Measurements from ENCODE around the gene MBP.

MBP gene

GRCh38 chr18:76980663-76981395 lies 151.8 kb downstream of the MBP start:
- TF ChIP-seq NFIC (IDR thresholded peaks at IDR 0.05) (peak; percentile 55), FOXM1 (IDR thresholded peaks at IDR 0.05; ENCODE audit: borderline replicate concordance, low read depth) (0 out of 2 replicates have a peak, but pooled peaks have one; percentile 20), EGR1 (IDR thresholded peaks at IDR 0.05) (no peak), MAX (IDR thresholded peaks at IDR 0.05) (peak; percentile 56), ZBTB7A (IDR thresholded peaks at IDR 0.05; ENCODE audit: low read depth) (no peak), TAF1 (IDR thresholded peaks at IDR 0.05; ENCODE audit: low read depth) (0 out of 2 replicates have a peak, but pooled peaks have one; percentile 20), YY1 (IDR thresholded peaks at IDR 0.05; ENCODE audit: low read depth) (no peak), TCF12 (IDR thresholded peaks at IDR 0.05; ENCODE audit: low read depth) (peak; percentile 85), TEAD4 (IDR thresholded peaks at IDR 0.05) (peak; percentile 75), CEBPB (IDR thresholded peaks at IDR 0.05) (no peak), RAD21 (IDR thresholded peaks at IDR 0.05; ENCODE audit: low read depth) (no peak), EP300 (IDR thresholded peaks at IDR 0.05; ENCODE audit: borderline replicate concordance) (no peak; the same call in 1 of the 2 replicates), USF1 (IDR thresholded peaks at IDR 0.05) (peak; percentile 37; the same call in 1 of the 2 replicates), CREB1 (IDR thresholded peaks at IDR 0.05; ENCODE audit: low read depth) (no peak), REST (IDR thresholded peaks at IDR 0.05; ENCODE audit: low read depth) (no peak)

DNA sequence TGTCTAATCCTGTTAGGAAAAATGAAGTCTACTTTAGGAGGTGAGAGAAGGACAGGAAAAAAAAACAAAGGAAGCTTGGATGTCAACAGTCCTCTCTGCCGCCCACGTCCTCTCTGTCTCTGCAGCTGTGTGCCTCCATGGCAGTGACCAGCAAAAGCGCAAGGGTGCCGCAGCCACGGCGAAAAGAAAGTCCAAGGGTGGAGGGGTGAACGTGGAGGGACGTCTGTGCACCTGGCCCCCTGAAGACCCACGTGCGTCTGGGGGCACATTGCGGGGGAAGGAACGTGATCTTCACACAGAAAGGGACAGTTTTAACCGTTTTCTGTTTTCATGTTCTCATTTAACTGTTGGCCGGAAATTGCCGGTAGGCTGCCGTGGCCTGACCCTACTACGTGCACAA lies 152.7 kb downstream of the MBP start:
- no peak for TF ChIP-seq ZBTB7A (IDR thresholded peaks at IDR 0.05; ENCODE audit: low read depth)
- TF ChIP-seq USF1 (IDR thresholded peaks at IDR 0.05) = no peak
- TF ChIP-seq TAF1 (IDR thresholded peaks at IDR 0.05; ENCODE audit: low read depth) = no peak
- TF ChIP-seq YY1 (IDR thresholded peaks at IDR 0.05; ENCODE audit: low read depth) = no peak
- TF ChIP-seq FOXM1 (IDR thresholded peaks at IDR 0.05; ENCODE audit: borderline replicate concordance, low read depth) = no peak
- no peak for TF ChIP-seq CEBPB (IDR thresholded peaks at IDR 0.05)
- no peak for TF ChIP-seq REST (IDR thresholded peaks at IDR 0.05; ENCODE audit: low read depth)
- no peak for TF ChIP-seq TCF12 (IDR thresholded peaks at IDR 0.05; ENCODE audit: low read depth)
- TF ChIP-seq CREB1 (IDR thresholded peaks at IDR 0.05; ENCODE audit: low read depth) = no peak
- no peak for TF ChIP-seq MAX (IDR thresholded peaks at IDR 0.05)
- TF ChIP-seq RAD21 (IDR thresholded peaks at IDR 0.05; ENCODE audit: low read depth) = no peak
- TF ChIP-seq TEAD4 (IDR thresholded peaks at IDR 0.05) = no peak

- TF ChIP-seq MAX (IDR thresholded peaks at IDR 0.05) (no peak), EGR1 (IDR thresholded peaks at IDR 0.05) (no peak), ZBTB7A (IDR thresholded peaks at IDR 0.05; ENCODE audit: low read depth) (no peak), CREB1 (IDR thresholded peaks at IDR 0.05; ENCODE audit: low read depth) (no peak), USF1 (IDR thresholded peaks at IDR 0.05) (no peak)
These were observed 153.4 kb downstream of the MBP start for GRCh38 chr18:76979111-76979751.

GRCh38 chr18:76978616-76979015 lies 154.0 kb downstream of the MBP start:
- TF ChIP-seq ZBTB7A (IDR thresholded peaks at IDR 0.05; ENCODE audit: low read depth) = no peak
- TF ChIP-seq CEBPB (IDR thresholded peaks at IDR 0.05) = no peak
- no peak for TF ChIP-seq YY1 (IDR thresholded peaks at IDR 0.05; ENCODE audit: low read depth)
- TF ChIP-seq TEAD4 (IDR thresholded peaks at IDR 0.05) = no peak
- no peak for TF ChIP-seq TCF12 (IDR thresholded peaks at IDR 0.05; ENCODE audit: low read depth)
- TF ChIP-seq CREB1 (IDR thresholded peaks at IDR 0.05; ENCODE audit: low read depth) = no peak
- no peak for TF ChIP-seq MAX (IDR thresholded peaks at IDR 0.05)
- no peak for TF ChIP-seq EP300 (IDR thresholded peaks at IDR 0.05; ENCODE audit: borderline replicate concordance)
